Hepatocyte (in vitro differentiated cells): Measurements from ENCODE around the gene SEL1L3. TPM values are rescaled to one million over a fixed set of nuclear protein-coding genes. Genes with fewer than 3 reads are reported as not detected.

Experiments
- DNase-seq: peaks from one replicate; pipeline ENCODE4 v3.0.0-alpha.2; 2016; ENCODE audit warnings: low spot score
- H2AFZ ChIP-seq: fragments of 200-600 bp; sonication (generic); 2 replicates; pipeline ENCODE4 v1.6.0; 2016; ENCODE audit warnings: antibody characterized with exemption, mild to moderate bottlenecking
- H3K27ac ChIP-seq: fragments of 200-600 bp; sonication (generic); 2 replicates; pipeline ENCODE4 v1.5.1; 2016; ENCODE audit warnings: mild to moderate bottlenecking
- H3K27me3 ChIP-seq: fragments of 200-600 bp; sonication (generic); 2 replicates; pipeline ENCODE4 v1.6.1; 2016
- H3K36me3 ChIP-seq: fragments of 200-600 bp; sonication (generic); replicated peaks from 2 replicates; pipeline ENCODE4 v1.5.1; 2016; ENCODE audit warnings: low read depth; ENCODE audit not compliant: insufficient read depth
- H3K4me1 ChIP-seq: fragments of 200-600 bp; sonication (generic); 2 replicates; pipeline ENCODE4 v1.5.1; 2016; ENCODE audit warnings: mild to moderate bottlenecking, moderate library complexity; ENCODE audit not compliant: insufficient read depth
- H3K4me2 ChIP-seq: fragments of 200-600 bp; sonication (generic); 2 replicates; pipeline ENCODE4 v1.6.0; 2016
- H3K4me3 ChIP-seq: fragments of 200-600 bp; sonication (generic); 2 replicates; pipeline ENCODE4 v1.5.1; 2016; ENCODE audit warnings: mild to moderate bottlenecking
- H3K79me2 ChIP-seq: fragments of 200-600 bp; sonication (generic); 2 replicates; pipeline ENCODE4 v1.6.0; 2017; ENCODE audit warnings: mild to moderate bottlenecking
- H3K9me2 ChIP-seq: fragments of 200-600 bp; sonication (generic); replicated peaks from 2 replicates; pipeline ENCODE4 v1.6.0; 2017; ENCODE audit warnings: mild to moderate bottlenecking; ENCODE audit not compliant: insufficient read depth
- H3K9me3 ChIP-seq: fragments of 200-600 bp; sonication (generic); 2 replicates; pipeline ENCODE4 v1.5.1; 2016; ENCODE audit warnings: low read depth, mild to moderate bottlenecking
- H4K20me1 ChIP-seq: fragments of 200-600 bp; sonication (generic); 2 replicates; pipeline ENCODE4 v1.6.0; 2016; ENCODE audit warnings: mild to moderate bottlenecking; ENCODE audit not compliant: insufficient read depth, poor library complexity, severe bottlenecking
- EZH2 ChIP-seq: fragments of 200-600 bp; sonication (generic); IDR thresholded peaks from 2 replicates; pipeline ENCODE4 v1.6.1; 2016; ENCODE audit warnings: antibody characterized with exemption, mild to moderate bottlenecking, borderline replicate concordance
- EZH2phosphoT487 ChIP-seq: fragments of 200-600 bp; sonication (generic); IDR thresholded peaks from one replicate; pipeline ENCODE4 v1.6.1; 2018; ENCODE audit warnings: antibody characterized with exemption, mild to moderate bottlenecking, low read depth, moderate library complexity; ENCODE audit not compliant: unreplicated experiment, severe bottlenecking
- WGBS: methylation state at CpG from one replicate; pipeline ENCODE4 v1.1.6; 2016; ENCODE audit warnings: low lambda C conversion rate; ENCODE audit errors: missing lambda C conversion rate; 5-methylcytosine and 5-hydroxymethylcytosine counted together
- polyA plus RNA-seq: library from polyadenylated mRNA; unstranded; fragments of >200 nt; fragmentation: Nextera tagmentation; extraction: Ambion mirVana; gene quantifications from 2 replicates; pipeline ENCODE4 v1.2.1, GENCODE V29; 2016
- total RNA-seq: library from RNA; depleted of rRNA; stranded (reverse); fragments of >200 nt; gene quantifications from 2 replicates; pipeline ENCODE4 v1.2.3, GENCODE V29; 2014
- TF ChIP-seq, protein P1 (sequence below): fragments of 200-600 bp; sonication (generic); IDR thresholded peaks from 2 replicates; pipeline ENCODE4 v1.5.1; 2016; ENCODE audit warnings: antibody characterized with exemption, mild to moderate bottlenecking; ENCODE audit not compliant: poor library complexity

The SEL1L3 gene
- total and polyA plus RNA-seq, 2 experiments from 2014 or later = 13.7 to 56.2 TPM

DNA sequence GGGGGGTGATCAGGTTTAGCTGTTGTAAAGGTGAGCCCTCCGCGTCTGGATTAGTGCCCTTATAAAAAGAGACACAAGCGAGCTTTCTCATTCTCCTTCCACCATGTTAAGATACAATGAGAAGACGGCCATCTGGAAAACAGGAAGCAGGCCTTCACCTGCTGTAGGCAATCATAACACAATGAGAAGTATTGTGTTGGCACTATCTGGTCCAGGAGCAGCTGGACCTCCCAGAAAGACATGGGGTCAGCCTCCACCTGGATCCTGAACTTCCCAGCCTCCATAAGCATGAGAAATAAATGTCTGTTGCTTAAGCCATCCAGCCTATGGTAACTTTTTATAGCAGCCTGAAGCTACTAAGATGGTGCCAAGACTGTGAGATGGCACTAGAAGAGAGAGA, 42.6 kb upstream of the SEL1L3 start:
- no peaks in the 10 kb centered on the region for H3K9me2 ChIP-seq
- H3K79me2 ChIP-seq = no peaks in the 10 kb centered on the region
- no peak for TF ChIP-seq EZH2
- TF ChIP-seq, protein P1, sequence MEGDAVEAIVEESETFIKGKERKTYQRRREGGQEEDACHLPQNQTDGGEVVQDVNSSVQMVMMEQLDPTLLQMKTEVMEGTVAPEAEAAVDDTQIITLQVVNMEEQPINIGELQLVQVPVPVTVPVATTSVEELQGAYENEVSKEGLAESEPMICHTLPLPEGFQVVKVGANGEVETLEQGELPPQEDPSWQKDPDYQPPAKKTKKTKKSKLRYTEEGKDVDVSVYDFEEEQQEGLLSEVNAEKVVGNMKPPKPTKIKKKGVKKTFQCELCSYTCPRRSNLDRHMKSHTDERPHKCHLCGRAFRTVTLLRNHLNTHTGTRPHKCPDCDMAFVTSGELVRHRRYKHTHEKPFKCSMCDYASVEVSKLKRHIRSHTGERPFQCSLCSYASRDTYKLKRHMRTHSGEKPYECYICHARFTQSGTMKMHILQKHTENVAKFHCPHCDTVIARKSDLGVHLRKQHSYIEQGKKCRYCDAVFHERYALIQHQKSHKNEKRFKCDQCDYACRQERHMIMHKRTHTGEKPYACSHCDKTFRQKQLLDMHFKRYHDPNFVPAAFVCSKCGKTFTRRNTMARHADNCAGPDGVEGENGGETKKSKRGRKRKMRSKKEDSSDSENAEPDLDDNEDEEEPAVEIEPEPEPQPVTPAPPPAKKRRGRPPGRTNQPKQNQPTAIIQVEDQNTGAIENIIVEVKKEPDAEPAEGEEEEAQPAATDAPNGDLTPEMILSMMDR = no peak
- no peak for TF ChIP-seq EZH2phosphoT487
- H2AFZ ChIP-seq = no peak overlapping the region
- no peaks in the 10 kb centered on the region for H4K20me1 ChIP-seq
- WGBS = 95% methylated on average over 4 of the region's 4 CpGs
- no peak overlapping the region for H3K4me2 ChIP-seq
- H3K4me3 ChIP-seq = no peak overlapping the region
- DNase-seq = no peak
- no peaks in the 10 kb centered on the region for H3K27me3 ChIP-seq
- no peak overlapping the region for H3K27ac ChIP-seq
- no peaks in the 10 kb centered on the region for H3K4me1 ChIP-seq
- no peaks in the 10 kb centered on the region for H3K36me3 ChIP-seq
- no peaks in the 10 kb centered on the region for H3K9me3 ChIP-seq

DNA sequence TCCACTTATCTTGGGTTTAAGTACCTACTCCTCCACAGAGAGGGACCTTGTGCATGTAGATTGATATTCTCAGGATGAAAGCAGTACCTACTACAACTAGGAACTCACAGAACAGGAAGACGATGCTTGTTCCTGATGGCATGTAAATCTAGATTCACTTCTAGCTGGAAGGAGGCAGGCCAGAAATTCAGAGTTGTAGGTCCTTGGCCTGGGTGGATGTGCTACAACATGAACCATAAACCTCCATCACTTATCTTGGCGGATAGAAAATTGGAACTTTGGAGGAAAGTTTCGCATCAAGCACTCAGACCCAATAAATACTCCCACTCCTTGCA, 41.9 kb upstream of the SEL1L3 start:
- Histone ChIP-seq H3K79me2 (no peaks in the 10 kb centered on the region), H3K9me3 (no peaks in the 10 kb centered on the region), H3K4me3 (no peak overlapping the region), H3K27ac (no peak overlapping the region), H3K4me1 (no peaks in the 10 kb centered on the region), H3K4me2 (no peak overlapping the region), H3K27me3 (no peaks in the 10 kb centered on the region), H3K36me3 (no peaks in the 10 kb centered on the region), H4K20me1 (no peaks in the 10 kb centered on the region), H2AFZ (no peak overlapping the region), H3K9me2 (no peaks in the 10 kb centered on the region)
- no peak for TF ChIP-seq EZH2
- TF ChIP-seq, protein P1 = no peak
- TF ChIP-seq EZH2phosphoT487 = no peak
- WGBS = 99% methylated on average over 3 of the region's 3 CpGs
- DNase-seq = no peak

DNA sequence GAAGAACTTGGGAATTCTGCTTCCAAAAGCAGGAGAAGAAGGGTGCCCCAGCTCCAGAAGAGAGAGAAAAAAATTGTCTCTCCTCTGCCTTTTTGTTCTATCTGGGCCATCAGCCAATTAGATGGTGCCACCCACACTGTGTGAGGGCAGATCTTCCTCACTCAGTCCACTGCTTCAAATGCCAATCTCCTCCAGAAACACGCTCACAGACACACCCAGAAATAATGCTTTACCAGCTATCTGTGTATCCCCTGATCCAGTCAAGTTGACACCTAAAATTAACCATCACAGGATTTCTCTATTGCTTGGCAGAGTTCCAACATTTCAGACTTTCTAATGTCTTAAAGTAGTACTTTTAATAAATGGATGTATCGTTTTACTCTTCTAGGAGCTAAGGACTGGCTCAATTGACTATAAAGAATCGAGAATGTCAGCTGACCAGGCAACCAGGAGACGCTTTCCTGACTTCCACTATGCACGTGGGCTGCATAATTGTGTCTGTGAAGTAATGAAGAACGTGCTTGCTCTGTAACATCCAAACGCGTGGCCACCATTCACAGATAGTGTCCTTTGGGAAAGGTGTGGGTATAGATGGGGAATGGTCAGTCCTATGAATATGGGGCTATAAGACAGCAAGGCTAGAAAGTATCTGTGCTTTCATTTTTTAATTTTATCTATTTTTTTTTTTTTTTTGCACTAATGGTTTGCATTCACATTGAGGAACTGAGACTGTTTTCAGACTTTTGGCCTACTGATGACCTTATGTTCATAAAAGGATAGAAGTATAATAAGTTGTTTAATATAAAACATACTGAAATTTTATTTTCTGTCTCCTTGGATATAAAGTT, 41.3 kb upstream of the SEL1L3 start:
- Histone ChIP-seq H3K9me3 (no peaks in the 10 kb centered on the region), H3K27me3 (no peaks in the 10 kb centered on the region), H3K4me1 (no peaks in the 10 kb centered on the region), H3K4me2 (no peak overlapping the region), H3K4me3 (no peak overlapping the region), H3K79me2 (no peaks in the 10 kb centered on the region), H3K27ac (no peak overlapping the region), H2AFZ (no peak overlapping the region), H4K20me1 (no peaks in the 10 kb centered on the region), H3K9me2 (no peaks in the 10 kb centered on the region), H3K36me3 (no peaks in the 10 kb centered on the region)
- TF ChIP-seq EZH2 (no peak), EZH2phosphoT487 (no peak)
- TF ChIP-seq, protein P1 = no peak
- no peak for DNase-seq
- 90% methylated on average over 8 of the region's 8 CpGs for WGBS

DNA sequence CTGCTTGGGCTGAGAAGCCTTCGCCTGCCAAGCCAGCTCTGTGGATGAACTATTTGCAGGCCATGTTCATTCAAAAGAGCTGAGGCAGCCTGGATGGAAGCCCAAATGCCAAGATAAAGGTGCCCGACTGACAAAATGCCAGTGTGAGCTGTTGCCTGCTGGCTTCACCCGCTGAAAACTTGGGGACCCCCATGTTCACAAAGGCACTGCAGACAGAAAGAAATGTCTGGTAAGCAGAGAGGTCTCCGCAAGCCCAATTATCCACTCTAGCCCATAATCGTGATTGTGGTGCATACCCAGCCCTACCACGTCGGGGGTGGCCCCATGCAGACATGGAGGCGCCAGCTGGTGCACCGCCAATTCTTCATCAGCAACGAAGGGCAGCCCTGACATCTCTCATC, 38.2 kb upstream of the SEL1L3 start:
- Histone ChIP-seq H4K20me1 (no peaks in the 10 kb centered on the region), H3K9me3 (no peaks in the 10 kb centered on the region), H3K4me1 (no peaks in the 10 kb centered on the region), H3K79me2 (no peaks in the 10 kb centered on the region), H2AFZ (no peak overlapping the region), H3K9me2 (no peaks in the 10 kb centered on the region), H3K36me3 (no peaks in the 10 kb centered on the region), H3K27ac (no peak overlapping the region), H3K4me3 (no peak overlapping the region), H3K4me2 (no peak overlapping the region), H3K27me3 (no peaks in the 10 kb centered on the region)
- WGBS = 94% methylated on average over 10 of the region's 10 CpGs
- DNase-seq = no peak
- TF ChIP-seq, protein P1 = no peak
- no peak for TF ChIP-seq EZH2phosphoT487
- no peak for TF ChIP-seq EZH2
